Tibial nerve (tissue), 4 donors: ENCODE measurements around the gene KIDINS220. TPM values are rescaled to one million over a fixed set of nuclear protein-coding genes. Genes with fewer than 3 reads are reported as not detected.

Experiments
- DNase-seq, 2 donors: peaks; one replicate each; pipeline ENCODE4 v3.0.0-alpha.2; 2019; ENCODE audit warnings: low spot score in 2 of 2
- H3K27ac ChIP-seq, 4 donors: fragments of 200-600 bp; sonication (generic) in 3 of 4; one replicate each; pipeline ENCODE4 v1.5.1; 2017 to 2019; ENCODE audit warnings: mild to moderate bottlenecking in 1 of 4
- H3K27me3 ChIP-seq, 2 donors: fragments of 200-600 bp; sonication (generic) in 1 of 2; one replicate each; pipeline versions ENCODE4 v1.5.1 to v1.6.0; 2017 to 2019
- H3K36me3 ChIP-seq, 3 donors: fragments of 200-600 bp; sonication (generic); one replicate each; pipeline ENCODE4 v1.5.1; 2018 to 2019
- H3K4me1 ChIP-seq, 4 donors: fragments of 200-600 bp; sonication (generic) in 3 of 4; one replicate each; pipeline ENCODE4 v1.5.1; 2017 to 2019
- H3K4me3 ChIP-seq, 4 donors: fragments of 200-600 bp; sonication (generic) in 3 of 4; one replicate each; pipeline ENCODE4 v1.5.1; 2017 to 2019; ENCODE audit warnings: mild to moderate bottlenecking in 1 of 4, moderate library complexity in 1 of 4
- H3K9me3 ChIP-seq, 4 donors: fragments of 200-600 bp; sonication (generic) in 3 of 4; one replicate each; pipeline ENCODE4 v1.5.1; 2017 to 2019
- CTCF ChIP-seq, 5 experiments: fragments of 200-600 bp in 3 of 5; fragments of 450-650 bp in 2 of 5; sonication (generic) in 3 of 5; IDR thresholded peaks; one replicate each; pipeline ENCODE4 v1.5.1; 2016 to 2019; ENCODE audit warnings: antibody characterized with exemption in 5 of 5, mild to moderate bottlenecking in 3 of 5, moderate library complexity in 2 of 5
- EP300 ChIP-seq, 2 donors: sonication (generic); formaldehyde crosslinking; IDR thresholded peaks; one replicate each; pipeline ENCODE4 v1.6.1; 2017; ENCODE audit warnings: antibody characterized with exemption in 2 of 2, mild to moderate bottlenecking in 1 of 2
- POLR2A ChIP-seq, 2 donors: fragments of 450-650 bp; IDR thresholded peaks; one replicate each; pipeline ENCODE4 v1.6.1; 2017; ENCODE audit warnings: antibody characterized with exemption in 2 of 2, mild to moderate bottlenecking in 2 of 2, moderate library complexity in 2 of 2
- WGBS, 2 donors: methylation state at CpG; one replicate each; pipeline ENCODE4 v1.1.5; 2018; 5-methylcytosine and 5-hydroxymethylcytosine counted together
- total RNA-seq, 4 donors: library from RNA; depleted of rRNA; stranded (reverse); fragments of >200 nt; gene quantifications; one replicate each; pipeline ENCODE4 v1.1.0, GENCODE V29; 2016

Gene KIDINS220
- total RNA-seq, 4 donors from 2014 or later: 80.1 to 131 (median 109) TPM

GRCh38 chr2:8721410-8721809, 116.0 kb downstream of the KIDINS220 start:
- Histone ChIP-seq H3K4me1 (no peaks in the 10 kb centered on the region), H3K27me3 (no peaks in the 10 kb centered on the region), H3K4me3 (no peak overlapping the region), H3K36me3 (peaks cover 0 to 6% (median 0%) of the 10 kb centered on the region in 3 donors), H3K27ac (no peak overlapping the region), H3K9me3 (no peaks in the 10 kb centered on the region)
- TF ChIP-seq CTCF (IDR thresholded peaks at IDR 0.05): no peak
- DNase-seq: no peak
- 91 to 92% methylated on average over 3 of the region's 3 CpGs for WGBS, 2 donors

GRCh38 chr2:8720741-8721140, 116.7 kb downstream of the KIDINS220 start:
- Histone ChIP-seq H3K27ac (no peak overlapping the region), H3K36me3 (peaks cover 0 to 6% (median 0%) of the 10 kb centered on the region in 3 donors), H3K9me3 (peaks cover 0 to 4% (median 0%) of the 10 kb centered on the region in 4 donors), H3K4me1 (no peaks in the 10 kb centered on the region), H3K4me3 (no peak overlapping the region), H3K27me3 (no peaks in the 10 kb centered on the region)
- WGBS, 2 donors: 29 to 37% methylated on average over 3 of the region's 3 CpGs
- no peak for TF ChIP-seq POLR2A (IDR thresholded peaks at IDR 0.05)
- TF ChIP-seq EP300 (IDR thresholded peaks at IDR 0.05): no peak
- TF ChIP-seq CTCF (IDR thresholded peaks at IDR 0.05): no peak
- no peak for DNase-seq

GRCh38 chr2:8719528-8719927, 117.9 kb downstream of the KIDINS220 start:
- no peak for DNase-seq
- Histone ChIP-seq H3K9me3 (peaks cover 0 to 5% (median 0%) of the 10 kb centered on the region in 4 donors), H3K4me3 (no peak overlapping the region), H3K4me1 (no peaks in the 10 kb centered on the region), H3K27me3 (no peaks in the 10 kb centered on the region), H3K36me3 (peaks cover 0 to 6% (median 0%) of the 10 kb centered on the region in 3 donors), H3K27ac (no peak overlapping the region)
- TF ChIP-seq POLR2A (IDR thresholded peaks at IDR 0.05) (no peak), EP300 (IDR thresholded peaks at IDR 0.05) (no peak), CTCF (IDR thresholded peaks at IDR 0.05) (no peak)
- WGBS, 2 donors: 72 to 79% methylated on average over 3 of the region's 3 CpGs

DNA sequence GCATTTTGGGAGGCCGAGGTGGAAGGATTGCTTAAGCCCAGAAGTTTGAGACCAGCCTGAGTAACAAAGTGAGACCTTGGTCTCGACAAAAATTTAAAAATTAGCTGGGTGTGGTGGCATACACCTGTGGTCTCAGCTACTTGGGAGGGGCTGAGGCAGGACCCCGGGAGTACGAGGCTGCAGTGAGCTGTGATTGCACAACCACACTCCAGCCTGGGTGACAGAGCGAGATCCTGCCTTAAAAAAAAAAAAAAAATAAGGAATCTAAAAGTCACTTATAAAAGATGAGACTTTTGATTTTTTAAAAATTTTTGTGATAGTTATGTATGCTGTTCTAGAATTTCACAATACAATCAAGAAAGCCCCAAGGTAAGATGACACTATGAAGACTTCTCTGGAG, 122.4 kb downstream of the KIDINS220 start:
- TF ChIP-seq EP300 (IDR thresholded peaks at IDR 0.05) (no peak), CTCF (IDR thresholded peaks at IDR 0.05) (no peak)
- Histone ChIP-seq H3K9me3 (peaks cover 0 to 5% (median 0%) of the 10 kb centered on the region in 4 donors), H3K36me3 (no peaks in the 10 kb centered on the region), H3K4me1 (no peaks in the 10 kb centered on the region), H3K27ac (no peak overlapping the region), H3K27me3 (no peaks in the 10 kb centered on the region), H3K4me3 (no peak overlapping the region)
- no peak for DNase-seq
- 95 to 99% methylated on average over 5 of the region's 5 CpGs for WGBS, 2 donors

- 82 to 90% methylated on average over 7 of the region's 7 CpGs for WGBS, 2 donors
- no peaks in the 10 kb centered on the region for H3K36me3 ChIP-seq
- peak overlapping the region in 1 of 4 donors; percentile 23 for H3K27ac ChIP-seq
Observed at GRCh38 chr2:8714283-8714682, 123.1 kb downstream of the KIDINS220 start.

More at GRCh38 chr2:8714283-8714682, 123.1 kb downstream of the KIDINS220 start:
- Histone ChIP-seq H3K27me3 (no peaks in the 10 kb centered on the region), H3K9me3 (peaks cover 0 to 5% (median 0%) of the 10 kb centered on the region in 4 donors), H3K4me1 (no peaks in the 10 kb centered on the region), H3K4me3 (no peak overlapping the region)
- TF ChIP-seq POLR2A (IDR thresholded peaks at IDR 0.05) (no peak), EP300 (IDR thresholded peaks at IDR 0.05) (no peak), CTCF (IDR thresholded peaks at IDR 0.05) (no peak)
- DNase-seq: no peak
